Measurements from ENCODE around the gene C7orf57.
A peak's percentile ranks its signal among the peaks of the same experiment; 100 is the strongest.

Gene C7orf57

DNA sequence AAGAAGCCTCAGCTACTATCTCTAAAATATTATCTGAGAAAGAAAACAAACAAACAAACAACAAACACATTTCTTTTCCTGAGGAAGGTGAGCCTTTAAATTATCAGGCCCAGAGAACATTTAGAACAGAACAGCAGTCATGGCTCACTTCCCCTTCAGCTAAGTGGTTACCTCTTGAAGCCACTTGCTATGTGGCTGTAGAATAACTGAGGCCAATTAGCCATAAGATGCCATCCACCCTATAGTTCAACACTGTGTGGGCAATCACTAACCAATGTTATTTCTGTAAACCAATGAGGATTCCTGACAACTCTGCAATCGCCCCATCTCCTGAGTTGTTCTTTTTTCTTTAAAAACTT, 50.1 kb downstream of the C7orf57 start:
- DNase-seq: peak in 2 of 4 experiments; percentile 31 to 33

- DNase-seq: no peak
Observed at GRCh38 chr7:48085942-48086341, 50.6 kb downstream of the C7orf57 start.

DNA sequence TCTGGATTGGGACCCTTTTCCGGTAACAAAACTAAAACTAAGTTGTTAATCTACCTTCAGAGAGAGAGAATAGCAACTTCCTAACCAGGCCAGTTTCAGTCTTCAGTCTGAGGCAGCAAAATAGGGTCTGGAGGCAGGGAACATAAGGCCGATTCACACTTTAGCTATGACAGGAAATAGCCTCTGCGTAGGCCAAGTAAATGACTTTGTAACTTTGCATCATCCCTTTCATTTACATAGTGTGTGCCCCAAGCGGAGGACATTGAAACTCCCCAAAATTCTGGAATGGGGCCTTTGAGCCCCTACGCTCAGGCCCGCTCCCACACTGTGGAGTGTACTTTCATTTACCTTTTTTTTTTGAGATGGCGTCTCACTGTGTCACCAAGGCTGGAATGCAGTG, 52.0 kb downstream of the C7orf57 start:
- DNase-seq: peak; percentile 72 to 90 (median 81)

- peak; percentile 84 to 93 (median 93) for DNase-seq
Observed at GRCh38 chr7:48088559-48089045, 53.3 kb downstream of the C7orf57 start.

- DNase-seq: peak; percentile 93 to 98 (median 97)
Observed at GRCh38 chr7:48089046-48090003, 54.0 kb downstream of the C7orf57 start, which contains the start of gene UPP1. UPP1 (plus strand) TSS chr7:48089265; CDS start chr7:48094784, 5,519 bp downstream.

DNA sequence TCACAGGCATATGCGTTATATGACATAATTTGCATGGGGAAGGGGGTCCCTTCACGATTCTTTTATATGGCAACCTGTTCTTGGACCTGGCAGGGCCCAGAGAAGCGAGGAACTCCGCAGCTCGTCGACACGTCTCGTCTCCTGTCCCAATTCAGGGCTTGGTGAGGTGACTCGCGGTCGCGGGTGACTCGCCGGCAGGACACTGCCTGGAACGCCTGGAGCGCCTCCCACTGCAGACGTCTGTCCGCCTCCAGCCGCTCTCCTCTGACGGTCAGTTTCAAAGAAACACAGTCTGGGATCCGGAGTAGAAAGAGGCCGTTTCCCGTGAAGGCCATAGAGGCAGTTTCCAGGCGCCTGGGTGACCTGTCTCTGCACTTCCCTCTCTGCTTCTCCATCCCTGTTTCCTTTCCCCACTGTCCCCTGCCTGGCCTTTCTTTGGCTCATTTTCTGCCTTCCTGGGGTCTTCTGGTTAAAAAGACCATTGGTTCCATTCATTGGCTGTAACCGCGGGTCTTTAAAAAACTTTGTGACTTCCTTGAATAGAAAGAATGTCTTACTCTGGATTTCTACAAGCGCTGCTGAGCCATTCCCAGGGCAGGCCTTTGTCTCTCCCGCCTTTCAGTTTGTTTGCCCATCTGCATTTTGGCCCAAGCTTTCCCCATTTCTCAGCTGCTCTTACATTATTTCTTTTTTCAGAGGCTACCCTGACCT, 54.9 kb downstream of the C7orf57 start:
- DNase-seq: peak; percentile 63 to 79 (median 72)

GRCh38 chr7:48091506-48092433, 56.4 kb downstream of the C7orf57 start:
- DNase-seq: no peak

GRCh38 chr7:48094861-48095293, 59.5 kb downstream of the C7orf57 start:
- DNase-seq: no peak

DNA sequence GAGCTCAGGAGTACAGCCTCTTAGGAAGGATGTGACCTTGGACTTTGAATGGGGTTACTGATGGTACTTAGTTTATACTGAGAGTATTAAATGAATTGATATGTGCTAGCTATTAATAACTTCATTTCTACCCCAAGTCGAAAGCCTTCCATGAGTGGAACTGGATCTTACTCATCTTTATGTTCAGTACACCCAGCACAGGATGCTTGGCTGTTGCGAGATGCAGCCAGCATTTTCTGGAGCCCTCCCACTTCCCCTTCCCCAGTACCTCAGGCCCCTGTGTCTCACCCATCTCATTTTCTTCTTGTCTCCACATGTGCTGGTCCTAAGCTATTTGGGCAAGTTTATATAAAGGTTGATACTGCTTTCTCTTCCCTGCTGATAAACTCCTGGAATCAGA, 60.9 kb downstream of the C7orf57 start:
- DNase-seq: peak in 3 of 4 experiments; percentile 60 to 70 (median 60)

GRCh38 chr7:48097521-48098231, 62.3 kb downstream of the C7orf57 start:
- peak in 2 of 4 experiments; percentile 68 to 70 for DNase-seq

DNA sequence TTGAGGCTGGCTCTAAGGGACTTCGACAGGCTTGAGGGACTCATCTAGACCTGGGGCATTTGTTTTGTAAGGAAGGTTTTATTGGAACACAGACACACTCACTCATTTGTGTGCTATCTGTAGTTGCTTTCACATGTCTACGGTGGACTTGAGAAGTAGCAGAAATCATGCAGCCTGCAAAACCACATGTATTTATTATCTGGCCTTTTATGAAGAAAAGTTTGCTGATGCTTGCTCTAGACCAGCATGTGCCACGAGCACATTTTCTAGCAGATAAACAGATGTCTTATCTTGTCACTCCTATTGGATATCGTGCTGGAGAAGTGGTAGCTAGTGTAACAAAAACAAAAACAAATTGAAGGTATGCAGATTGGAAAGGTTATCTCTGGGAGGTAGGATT, 63.5 kb downstream of the C7orf57 start:
- no peak for DNase-seq

GRCh38 chr7:48099781-48100180, 64.4 kb downstream of the C7orf57 start:
- DNase-seq: no peak

DNA sequence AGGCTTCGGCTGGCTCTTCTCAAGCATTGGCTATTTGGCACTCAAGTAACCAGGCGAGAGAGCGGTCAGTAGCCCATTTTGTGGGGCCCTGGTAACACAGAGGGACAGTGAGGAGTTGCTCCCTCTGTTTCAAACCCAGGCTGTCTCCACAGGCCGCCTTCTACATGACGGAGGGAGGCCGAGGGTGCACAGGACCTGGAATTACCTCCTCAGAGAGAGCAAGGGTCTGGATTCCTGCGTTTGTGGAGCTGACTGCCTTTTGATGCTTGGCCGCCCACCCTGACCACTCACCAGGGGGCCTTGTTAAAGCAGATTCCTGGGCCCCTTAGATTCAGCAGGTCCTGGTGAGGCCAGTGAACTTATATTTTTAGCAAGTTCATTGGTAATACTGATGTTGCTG, 66.0 kb downstream of the C7orf57 start:
- no peak for DNase-seq

DNA sequence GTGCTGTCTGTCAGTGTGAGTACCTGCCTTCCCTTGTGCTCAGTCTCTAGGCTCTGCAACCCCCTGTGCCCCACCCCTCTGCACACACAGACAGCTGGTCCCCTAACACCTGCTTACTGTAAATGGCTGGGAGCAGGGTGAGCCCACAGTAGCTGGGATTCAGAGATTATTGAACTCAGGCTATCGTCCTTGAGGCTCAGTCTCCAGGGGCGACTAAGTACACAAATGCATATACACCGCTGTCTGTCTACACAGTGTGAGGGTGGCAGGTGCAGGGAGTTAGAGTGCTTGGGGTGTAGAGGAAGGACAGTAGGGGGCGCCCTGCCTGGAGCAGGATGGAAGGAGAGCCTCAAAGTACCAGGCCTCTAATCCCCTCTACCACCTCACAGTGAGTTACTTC, 66.6 kb downstream of the C7orf57 start:
- DNase-seq: peak in 2 of 4 experiments; percentile 40 to 54

DNA sequence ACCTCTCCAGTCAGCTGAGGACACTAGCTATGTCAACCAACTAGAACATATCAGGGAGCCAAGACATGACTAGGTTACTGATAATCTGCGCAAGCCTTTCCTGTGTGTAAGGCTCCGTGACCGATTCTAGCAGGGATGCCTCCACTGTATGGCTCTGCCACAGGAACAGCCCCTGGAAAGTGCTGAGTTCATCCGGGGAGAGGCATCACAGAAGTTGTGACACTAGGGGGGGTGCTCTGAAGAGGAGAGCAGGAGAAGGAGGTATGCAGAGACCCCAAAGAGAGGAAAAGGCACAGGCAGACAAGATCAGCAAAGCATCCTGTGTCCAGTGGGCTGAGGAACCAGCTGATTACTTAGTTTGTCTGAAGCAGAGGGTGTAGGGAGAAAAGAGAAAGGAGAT, 67.2 kb downstream of the C7orf57 start:
- DNase-seq: no peak

DNA sequence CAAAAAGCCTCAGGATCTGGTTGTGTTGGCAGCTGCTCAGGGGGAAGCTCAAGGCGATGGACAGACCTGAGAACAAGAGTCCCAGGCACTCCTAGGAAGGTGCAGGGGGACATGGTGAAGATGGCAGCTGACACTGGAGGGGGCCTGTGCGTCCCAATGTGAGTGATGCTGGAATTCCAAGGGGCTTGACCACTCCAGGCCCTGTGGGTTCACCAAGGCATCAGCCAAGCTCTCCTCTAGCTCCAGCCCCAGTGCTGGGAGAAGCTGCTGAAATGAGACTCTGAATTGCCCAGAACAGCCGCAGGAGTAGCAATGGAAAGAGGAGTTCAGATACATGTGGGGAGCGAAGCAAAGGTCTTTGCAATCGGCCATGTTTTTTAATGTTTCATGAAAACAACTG, 69.7 kb downstream of the C7orf57 start:
- no peak for DNase-seq

GRCh38 chr7:48106906-48107659, 71.7 kb downstream of the C7orf57 start:
- DNase-seq: no peak

DNA sequence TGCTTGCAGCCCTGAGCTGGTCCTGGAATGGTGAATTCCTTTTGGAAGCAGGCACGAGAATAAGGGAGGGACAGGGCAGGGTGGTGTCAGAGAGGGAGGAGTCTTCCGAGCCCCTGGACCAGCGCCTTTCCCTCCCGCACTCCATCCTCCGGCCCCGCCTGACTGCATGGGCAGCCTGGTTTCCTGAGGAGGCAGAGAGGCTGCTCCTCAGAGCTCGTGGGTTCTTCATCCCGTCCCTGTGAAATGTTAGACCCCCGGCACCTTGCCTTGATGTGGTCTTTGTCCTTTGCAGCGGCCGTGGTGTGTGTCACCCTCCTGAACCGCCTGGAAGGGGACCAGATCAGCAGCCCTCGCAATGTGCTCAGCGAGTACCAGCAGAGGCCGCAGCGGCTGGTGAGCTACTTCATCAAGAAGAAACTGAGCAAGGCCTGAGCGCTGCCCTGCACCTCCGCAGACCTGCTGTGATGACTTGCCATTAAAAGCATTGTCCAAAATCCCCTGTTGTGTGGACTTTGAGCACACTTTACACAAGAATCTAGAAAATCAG, 72.7 kb downstream of the C7orf57 start:
- no peak for DNase-seq

- no peak for DNase-seq
Observed at GRCh38 chr7:48108959-48109847, 73.9 kb downstream of the C7orf57 start.
